ENCODE results near the gene LYST.
"Not testable (repeated sequence)": the region's sequence is repeated elsewhere in the genome, so short reads cannot be mapped to it uniquely, and the experiment has no call there.

GRCh38 chr1:235647537-235647936, 219.2 kb downstream of the LYST start:
- TF ChIP-seq POLR2AphosphoS5, POLR2A (IDR thresholded peaks at IDR 0.05): not testable (repeated sequence)

Measured in spleen (tissue), 3 donors.